Gastrocnemius medialis (tissue), 4 donors: ENCODE measurements around the gene DBNDD2. TPM values are rescaled to one million over a fixed set of nuclear protein-coding genes. Genes with fewer than 3 reads are reported as not detected.
A peak's percentile ranks its signal among the peaks of the same experiment; 100 is the strongest.

Experiments used
- ATAC-seq, 2 donors: fragments of 150-250 bp; one replicate each; pipeline ENCODE4 v1.9.1; 2016
- DNase-seq, 2 donors: peaks; one replicate each; pipeline ENCODE4 v3.0.0-alpha.2; 2019
- H3K27ac ChIP-seq, 4 donors: fragments of 200-600 bp; sonication (generic); 1 replicate in 1 of 4; 2 replicates in 3 of 4; pipeline ENCODE4 v1.5.1; 2016 to 2018; ENCODE audit warnings: mild to moderate bottlenecking in 2 of 4, moderate library complexity in 1 of 4
- H3K27me3 ChIP-seq, 3 donors: fragments of 200-600 bp; sonication (generic) in 2 of 3; 1 replicate in 1 of 3; 2 replicates in 2 of 3; pipeline versions ENCODE4 v1.5.1 to v1.6.0; 2016 to 2019; ENCODE audit warnings: mild to moderate bottlenecking in 1 of 3, moderate library complexity in 1 of 3
- H3K36me3 ChIP-seq, 2 donors: fragments of 200-600 bp; sonication (generic) in 1 of 2; one replicate each; pipeline ENCODE4 v1.5.1; 2017 to 2018
- H3K4me1 ChIP-seq, 2 donors: fragments of 200-600 bp; sonication (generic) in 1 of 2; one replicate each; pipeline ENCODE4 v1.5.1; 2016 to 2017; ENCODE audit warnings: mild to moderate bottlenecking in 2 of 2
- H3K4me3 ChIP-seq, 4 donors: fragments of 200-600 bp; sonication (generic) in 3 of 4; 1 replicate in 1 of 4; 2 replicates in 3 of 4; pipeline ENCODE4 v1.5.1; 2016 to 2019; ENCODE audit warnings: mild to moderate bottlenecking in 2 of 4
- H3K9me3 ChIP-seq, 3 donors: fragments of 200-600 bp; sonication (generic) in 2 of 3; 1 replicate in 1 of 3; 2 replicates in 2 of 3; pipeline ENCODE4 v1.5.1; 2016 to 2019
- CTCF ChIP-seq, 5 experiments: fragments of 450-650 bp in 3 of 5; fragments of 200-600 bp in 2 of 5; sonication (generic) in 2 of 5; IDR thresholded peaks in 4 of 5; conservative IDR thresholded peaks in 1 of 5; 1 replicate in 4 of 5; 2 replicates in 1 of 5; pipeline ENCODE4 v1.5.1; 2016 to 2019; ENCODE audit warnings: antibody characterized with exemption in 5 of 5, mild to moderate bottlenecking in 3 of 5, moderate library complexity in 3 of 5
- POLR2A ChIP-seq, 2 donors: fragments of 450-650 bp; IDR thresholded peaks; one replicate each; pipeline ENCODE4 v1.6.1; 2017; ENCODE audit warnings: antibody characterized with exemption in 2 of 2, mild to moderate bottlenecking in 2 of 2, moderate library complexity in 2 of 2
- in situ Hi-C, 4 donors: fragments of 200-750 bp; cut with MboI; loops; one replicate each; pipeline versions ENCODE4 v1.15.0 to v1.8.0; 2017; ENCODE audit warnings: low sequenced_read_pairs in 4 of 4
- intact Hi-C: fragments of 100-400 bp; cut with DNase I; formaldehyde crosslinking; loops from one replicate; pipeline ENCODE4 v1.15.1; 2023; ENCODE audit warnings: low total_unique reads
- total RNA-seq, 4 donors: library from RNA; depleted of rRNA; stranded (reverse); fragments of >200 nt; gene quantifications; one replicate each; pipeline versions ENCODE4 v1.1.0 to v1.2.3, GENCODE V29; 2016

The DBNDD2 gene
- total RNA-seq, 4 donors from 2014 or later: 99.5 to 155 (median 121) TPM

GRCh38 chr20:45436732-45437485 lies 28.8 kb downstream of the DBNDD2 start:
- TF ChIP-seq CTCF (IDR thresholded peaks at IDR 0.05 in 4 of 5, conservative IDR thresholded peaks at IDR 0.05 in 1 of 5) (peak; percentile 94 to 98 (median 97)), POLR2A (IDR thresholded peaks at IDR 0.05) (no peak)
- peak; percentile 64 to 87 for DNase-seq
- Histone ChIP-seq H3K9me3 (no peaks in the 10 kb centered on the region), H3K27ac (peak overlapping the region; percentile 81 to 86 (median 84)), H3K4me3 (peak overlapping the region; percentile 60 to 82 (median 74)), H3K4me1 (peaks cover 4 to 6% of the 10 kb centered on the region in 2 donors), H3K27me3 (no peaks in the 10 kb centered on the region), H3K36me3 (no peaks in the 10 kb centered on the region)
- intact Hi-C loops (loop anchor here (1.0 to 5.0 kb wide), 6 partner anchors 31 to 335 kb away; partner anchors contain the start of gene SYS1), in situ Hi-C loops (loop anchor here (5.0 to 25.0 kb wide), 8 partner anchors 62 to 400 kb away; partner anchors contain the start of genes SYS1 (in 1 of the 4) and TP53TG5 (in 1 of the 4))
- peak; percentile 94 to 96 for ATAC-seq

- TF ChIP-seq POLR2A (IDR thresholded peaks at IDR 0.05): no peak
- no peak for TF ChIP-seq CTCF (IDR thresholded peaks at IDR 0.05 in 4 of 5, conservative IDR thresholded peaks at IDR 0.05 in 1 of 5)
- ATAC-seq (no peak), DNase-seq (no peak)
- in situ Hi-C loops: loop anchor here (10.0 to 25.0 kb wide), 4 partner anchors 126 to 403 kb away; no protein-coding TSS in a partner anchor
- no peak overlapping the region for H3K27ac ChIP-seq
- H3K27me3 ChIP-seq: peaks cover 0 to under 1% (median 0%) of the 10 kb centered on the region in 3 donors
- H3K9me3 ChIP-seq: no peaks in the 10 kb centered on the region
- H3K36me3 ChIP-seq: no peaks in the 10 kb centered on the region
- H3K4me1 ChIP-seq: peaks cover 0 to 6% of the 10 kb centered on the region in 2 donors
- intact Hi-C loops: no loop called here
- H3K4me3 ChIP-seq: no peak overlapping the region
Observed at GRCh38 chr20:45440424-45440823, 32.3 kb downstream of the DBNDD2 start.

GRCh38 chr20:45440891-45441685 lies 33.0 kb downstream of the DBNDD2 start:
- H3K36me3 ChIP-seq: no peaks in the 10 kb centered on the region
- no peak for DNase-seq
- intact Hi-C loops: no loop called here
- peaks cover 0 to 3% (median 0%) of the 10 kb centered on the region in 3 donors for H3K27me3 ChIP-seq
- in situ Hi-C loops: loop anchor here (10.0 to 25.0 kb wide), 4 partner anchors 126 to 404 kb away; no protein-coding TSS in a partner anchor
- TF ChIP-seq POLR2A (IDR thresholded peaks at IDR 0.05): no peak
- H3K27ac ChIP-seq: no peak overlapping the region
- H3K4me3 ChIP-seq: no peak overlapping the region
- ATAC-seq: no peak
- no peaks in the 10 kb centered on the region for H3K9me3 ChIP-seq
- peaks cover 0 to 6% of the 10 kb centered on the region in 2 donors for H3K4me1 ChIP-seq

GRCh38 chr20:45441746-45442145 lies 33.7 kb downstream of the DBNDD2 start:
- Histone ChIP-seq H3K9me3 (no peaks in the 10 kb centered on the region), H3K4me1 (no peaks in the 10 kb centered on the region), H3K36me3 (no peaks in the 10 kb centered on the region), H3K4me3 (no peak overlapping the region), H3K27ac (no peak overlapping the region), H3K27me3 (peaks cover 0 to 3% (median 0%) of the 10 kb centered on the region in 3 donors)
- no peak for TF ChIP-seq CTCF (IDR thresholded peaks at IDR 0.05 in 4 of 5, conservative IDR thresholded peaks at IDR 0.05 in 1 of 5)
- no peak for TF ChIP-seq POLR2A (IDR thresholded peaks at IDR 0.05)
- in situ Hi-C loops: loop anchor here (10.0 to 25.0 kb wide), 4 partner anchors 127 to 404 kb away; no protein-coding TSS in a partner anchor
- intact Hi-C loops: no loop called here
- ATAC-seq (no peak), DNase-seq (no peak)
